HG02973 (cell line): ENCODE measurements around the gene LEPR.
"Not testable (repeated sequence)": the region's sequence is repeated elsewhere in the genome, so short reads cannot be mapped to it uniquely, and the experiment has no call there.

Source experiments
- ATAC-seq: cut with Tn5 transposase; IDR thresholded peaks from one replicate; pipeline ENCODE4 v1.9.1; 2021; ENCODE audit warnings: moderate library complexity; ENCODE audit not compliant: unreplicated experiment

LEPR gene

GRCh38 chr1:65420590-65421350 is at the start of gene LEPR, which contains the start of gene LEPROT:
TSS of gene LEPR (plus strand) at chr1:65420668. CDS start at chr1:65565566, 144,898 bp downstream.
TSS of gene LEPROT (plus strand) at chr1:65420668. CDS start at chr1:65420725, 57 bp downstream.
- peak; percentile 4 for ATAC-seq

GRCh38 chr1:65371544-65371943 is 48.9 kb upstream of the LEPR start:
- ATAC-seq, result no peak

- ATAC-seq, result no peak
Observed at GRCh38 chr1:65372557-65372956, 47.9 kb upstream of the LEPR start.

GRCh38 chr1:65377496-65378246 is 42.8 kb upstream of the LEPR start:
- no peak for ATAC-seq

- no peak for ATAC-seq
Observed at GRCh38 chr1:65378247-65378946, 42.1 kb upstream of the LEPR start.

- ATAC-seq, result not testable (repeated sequence)
Observed at GRCh38 chr1:65384426-65384825, 36.0 kb upstream of the LEPR start.

- ATAC-seq, result no peak
Observed at GRCh38 chr1:65386439-65386838, 34.0 kb upstream of the LEPR start.

GRCh38 chr1:65387821-65388220 is 32.6 kb upstream of the LEPR start:
- ATAC-seq, result no peak

GRCh38 chr1:65388908-65389695 is 31.4 kb upstream of the LEPR start:
- no peak for ATAC-seq

- ATAC-seq, result no peak
Observed at GRCh38 chr1:65392497-65392896, 28.0 kb upstream of the LEPR start.

GRCh38 chr1:65393347-65393746 is 27.1 kb upstream of the LEPR start:
- peak; percentile 80 for ATAC-seq

GRCh38 chr1:65393928-65394327 is 26.5 kb upstream of the LEPR start:
- ATAC-seq, result no peak

- ATAC-seq, result no peak
Observed at GRCh38 chr1:65395887-65396612, 24.4 kb upstream of the LEPR start.

GRCh38 chr1:65398083-65398482 is 22.4 kb upstream of the LEPR start:
- ATAC-seq, result no peak

- ATAC-seq, result no peak
Observed at GRCh38 chr1:65399003-65399402, 21.5 kb upstream of the LEPR start.

GRCh38 chr1:65401612-65402011 is 18.9 kb upstream of the LEPR start:
- no peak for ATAC-seq

GRCh38 chr1:65404941-65405340 is 15.5 kb upstream of the LEPR start:
- no peak for ATAC-seq

GRCh38 chr1:65407877-65408276 is 12.6 kb upstream of the LEPR start:
- ATAC-seq, result no peak

GRCh38 chr1:65409314-65409713 is 11.2 kb upstream of the LEPR start:
- no peak for ATAC-seq

- ATAC-seq, result no peak
Observed at GRCh38 chr1:65409816-65410326, 10.6 kb upstream of the LEPR start.
